ENCODE data around the gene VEGFB.

VEGFB gene

DNA sequence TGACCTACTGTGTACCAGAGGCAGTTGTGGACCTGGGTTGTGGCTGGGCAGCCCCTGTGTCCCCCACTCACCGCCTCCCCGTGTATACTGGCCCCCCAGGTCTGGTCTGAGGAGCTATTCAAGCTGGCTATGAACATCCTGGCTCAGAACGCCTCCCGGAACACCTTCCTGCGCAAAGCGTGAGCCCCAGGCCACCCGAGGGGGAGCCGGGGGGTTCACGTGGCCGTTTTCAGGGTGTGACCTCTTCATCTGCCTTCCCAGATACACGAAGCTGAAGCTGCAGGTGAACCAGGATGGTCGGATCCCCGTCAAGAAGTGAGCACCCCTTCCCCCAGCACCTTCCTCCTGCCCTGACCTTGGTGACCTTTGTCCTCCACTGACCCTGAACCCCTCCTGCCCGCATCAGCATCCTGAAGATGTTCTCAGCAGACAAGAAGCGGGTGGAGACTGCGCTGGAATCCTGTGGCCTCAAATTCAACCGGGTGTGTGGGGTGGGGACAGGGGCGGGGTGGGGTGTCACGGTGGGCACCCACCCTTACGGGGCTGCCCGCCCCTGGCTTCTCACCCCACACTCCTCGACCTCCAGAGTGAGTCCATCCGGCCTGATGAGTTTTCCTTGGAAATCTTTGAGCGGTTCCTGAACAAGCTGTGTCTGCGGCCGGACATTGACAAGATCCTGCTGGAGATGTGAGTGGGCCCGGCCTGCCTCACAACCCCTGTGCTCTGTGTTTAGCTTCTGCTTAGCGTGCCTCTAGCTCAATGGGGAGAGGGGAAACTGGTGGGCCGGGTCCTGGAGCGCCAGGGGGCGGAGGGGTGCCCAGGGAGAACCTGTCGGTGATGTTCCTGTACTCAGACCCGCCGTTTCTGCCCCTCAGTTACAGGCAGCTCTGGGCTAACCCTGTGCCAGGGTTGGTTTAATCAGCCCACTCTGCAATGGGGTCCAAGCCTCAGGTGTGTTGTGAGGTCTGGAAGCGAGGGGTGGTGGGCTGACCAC is 21.0 kb downstream of the VEGFB start:
- H3K4me3 ChIP-seq (ENCODE audit: low read depth, low read length): no peak overlapping the region
- H3K27me3 ChIP-seq (replicated peaks): no peaks in the 10 kb centered on the region
- TF ChIP-seq, protein P1, sequence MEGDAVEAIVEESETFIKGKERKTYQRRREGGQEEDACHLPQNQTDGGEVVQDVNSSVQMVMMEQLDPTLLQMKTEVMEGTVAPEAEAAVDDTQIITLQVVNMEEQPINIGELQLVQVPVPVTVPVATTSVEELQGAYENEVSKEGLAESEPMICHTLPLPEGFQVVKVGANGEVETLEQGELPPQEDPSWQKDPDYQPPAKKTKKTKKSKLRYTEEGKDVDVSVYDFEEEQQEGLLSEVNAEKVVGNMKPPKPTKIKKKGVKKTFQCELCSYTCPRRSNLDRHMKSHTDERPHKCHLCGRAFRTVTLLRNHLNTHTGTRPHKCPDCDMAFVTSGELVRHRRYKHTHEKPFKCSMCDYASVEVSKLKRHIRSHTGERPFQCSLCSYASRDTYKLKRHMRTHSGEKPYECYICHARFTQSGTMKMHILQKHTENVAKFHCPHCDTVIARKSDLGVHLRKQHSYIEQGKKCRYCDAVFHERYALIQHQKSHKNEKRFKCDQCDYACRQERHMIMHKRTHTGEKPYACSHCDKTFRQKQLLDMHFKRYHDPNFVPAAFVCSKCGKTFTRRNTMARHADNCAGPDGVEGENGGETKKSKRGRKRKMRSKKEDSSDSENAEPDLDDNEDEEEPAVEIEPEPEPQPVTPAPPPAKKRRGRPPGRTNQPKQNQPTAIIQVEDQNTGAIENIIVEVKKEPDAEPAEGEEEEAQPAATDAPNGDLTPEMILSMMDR (IDR thresholded peaks at IDR 0.05; ENCODE audit: low read depth, low read length, missing control alignments): no peak
- no peak overlapping the region for H3K27ac ChIP-seq
- no peak for DNase-seq
- peaks cover 52% of the 10 kb centered on the region for H3K36me3 ChIP-seq (replicated peaks)
- in situ Hi-C loops (cut with HindIII; ENCODE audit: low pct_ligation_motif_present, low sequenced_read_pairs): no loop called here

DNA sequence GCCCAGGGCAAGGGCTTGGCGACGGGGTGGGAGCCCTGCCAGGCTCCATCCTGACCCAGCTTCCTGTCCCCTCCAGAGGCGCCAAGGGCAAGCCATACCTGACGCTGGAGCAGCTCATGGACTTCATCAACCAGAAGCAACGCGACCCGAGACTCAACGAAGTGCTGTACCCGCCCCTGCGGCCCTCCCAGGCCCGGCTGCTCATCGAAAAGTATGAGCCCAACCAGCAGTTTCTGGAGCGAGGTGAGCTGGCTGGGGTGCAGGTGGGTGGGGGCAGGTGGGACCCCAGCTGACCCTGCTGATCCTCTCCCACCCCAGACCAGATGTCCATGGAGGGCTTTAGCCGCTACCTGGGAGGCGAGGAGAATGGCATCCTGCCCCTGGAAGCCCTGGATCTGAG is 21.9 kb downstream of the VEGFB start:
- DNase-seq: no peak
- Histone ChIP-seq H3K27ac (no peak overlapping the region), H3K27me3 (replicated peaks) (no peaks in the 10 kb centered on the region), H3K4me3 (ENCODE audit: low read depth, low read length) (no peak overlapping the region), H3K36me3 (replicated peaks) (peaks cover 56% of the 10 kb centered on the region)
- in situ Hi-C loops (cut with HindIII; ENCODE audit: low pct_ligation_motif_present, low sequenced_read_pairs): no loop called here
- TF ChIP-seq, protein P1 (IDR thresholded peaks at IDR 0.05; ENCODE audit: low read depth, low read length, missing control alignments): no peak

DNA sequence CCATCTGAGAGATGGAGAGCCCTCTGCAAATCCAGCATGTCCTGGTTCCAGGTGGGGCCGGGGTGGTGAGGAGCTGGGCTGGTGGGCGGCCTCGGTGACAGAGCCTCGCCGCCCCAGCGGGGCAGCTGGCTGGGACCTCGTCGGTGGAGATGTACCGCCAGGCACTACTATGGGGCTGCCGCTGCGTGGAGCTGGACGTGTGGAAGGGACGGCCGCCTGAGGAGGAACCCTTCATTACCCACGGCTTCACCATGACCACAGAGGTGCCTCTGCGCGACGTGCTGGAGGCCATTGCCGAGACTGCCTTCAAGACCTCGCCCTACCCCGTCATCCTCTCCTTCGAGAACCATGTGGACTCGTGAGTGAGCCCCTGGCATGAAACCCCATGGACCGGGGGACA is 24.0 kb downstream of the VEGFB start:
- no peak overlapping the region for H3K27ac ChIP-seq
- in situ Hi-C loops (cut with HindIII; ENCODE audit: low pct_ligation_motif_present, low sequenced_read_pairs): no loop called here
- no peaks in the 10 kb centered on the region for H3K27me3 ChIP-seq (replicated peaks)
- TF ChIP-seq, protein P1 (IDR thresholded peaks at IDR 0.05; ENCODE audit: low read depth, low read length, missing control alignments): no peak
- H3K4me3 ChIP-seq (ENCODE audit: low read depth, low read length): no peak overlapping the region
- H3K36me3 ChIP-seq (replicated peaks): peaks cover 73% of the 10 kb centered on the region
- DNase-seq: no peak

DNA sequence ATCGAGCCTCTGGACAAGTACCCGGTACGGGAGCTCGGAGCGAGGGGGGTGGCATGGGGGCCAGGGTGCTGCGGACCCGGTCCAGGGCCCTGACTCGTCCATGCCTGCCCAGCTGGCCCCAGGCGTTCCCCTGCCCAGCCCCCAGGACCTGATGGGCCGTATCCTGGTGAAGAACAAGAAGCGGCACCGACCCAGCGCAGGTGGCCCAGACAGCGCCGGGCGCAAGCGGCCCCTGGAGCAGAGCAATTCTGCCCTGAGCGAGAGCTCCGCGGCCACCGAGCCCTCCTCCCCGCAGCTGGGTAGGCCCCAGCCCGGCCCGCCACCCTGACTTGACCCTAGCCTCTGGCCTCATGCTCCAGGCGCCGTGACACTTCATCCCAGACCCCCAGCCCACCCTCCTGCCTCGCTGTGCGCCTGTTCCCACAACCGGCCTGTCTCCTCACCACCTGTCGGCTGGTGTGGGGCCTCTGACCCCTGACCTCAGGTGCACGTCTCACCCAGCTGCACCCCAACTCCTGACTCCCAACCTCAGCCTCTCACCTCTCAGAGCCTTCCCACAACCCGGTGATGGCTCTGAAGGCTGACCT is 24.7 kb downstream of the VEGFB start:
- in situ Hi-C loops (cut with HindIII; ENCODE audit: low pct_ligation_motif_present, low sequenced_read_pairs): no loop called here
- TF ChIP-seq, protein P1 (IDR thresholded peaks at IDR 0.05; ENCODE audit: low read depth, low read length, missing control alignments): no peak
- H3K36me3 ChIP-seq (replicated peaks): peaks cover 79% of the 10 kb centered on the region

DNA sequence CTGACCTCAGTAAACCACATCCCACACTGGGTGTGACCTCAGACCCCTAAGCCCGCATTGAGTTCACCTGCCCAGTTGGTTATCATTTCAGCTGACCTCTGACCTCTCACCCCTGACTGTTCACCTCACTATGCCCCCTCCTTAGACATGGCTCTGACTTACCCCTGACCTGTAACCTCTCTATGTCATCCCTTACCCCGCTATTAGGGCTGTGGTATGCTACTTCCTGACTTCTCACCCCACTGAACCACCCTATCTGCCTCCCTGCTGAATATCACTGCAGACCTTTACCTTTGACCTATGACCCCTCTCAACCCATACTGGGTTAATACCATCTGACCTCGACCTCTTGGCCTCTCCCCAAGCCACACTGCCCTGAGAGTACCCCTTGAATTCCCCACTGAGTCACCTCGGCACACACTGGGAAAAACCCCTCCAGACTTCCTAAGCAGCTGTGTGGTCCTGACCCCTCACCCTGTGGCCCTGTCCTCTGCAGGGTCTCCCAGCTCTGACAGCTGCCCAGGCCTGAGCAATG is 25.2 kb downstream of the VEGFB start:
- no peak overlapping the region for H3K4me3 ChIP-seq (ENCODE audit: low read depth, low read length)
- TF ChIP-seq, protein P1 (IDR thresholded peaks at IDR 0.05; ENCODE audit: low read depth, low read length, missing control alignments): no peak

More for the DNA sequence above, 24.7 kb downstream of the VEGFB start:
- no peaks in the 10 kb centered on the region for H3K27me3 ChIP-seq (replicated peaks)
- no peak for DNase-seq
- H3K4me3 ChIP-seq (ENCODE audit: low read depth, low read length): no peak overlapping the region
- no peak overlapping the region for H3K27ac ChIP-seq

More for the DNA sequence above, 25.2 kb downstream of the VEGFB start:
- in situ Hi-C loops (cut with HindIII; ENCODE audit: low pct_ligation_motif_present, low sequenced_read_pairs): no loop called here
- Histone ChIP-seq H3K36me3 (replicated peaks) (peaks cover 84% of the 10 kb centered on the region), H3K27ac (no peak overlapping the region), H3K27me3 (replicated peaks) (no peaks in the 10 kb centered on the region)
- DNase-seq: no peak

Data from brain microvascular endothelial cell (primary cell).